Measurements from ENCODE around the gene PDIA2. TPM values are rescaled to one million over a fixed set of nuclear protein-coding genes. Genes with fewer than 3 reads are reported as not detected.

PDIA2 gene
- total RNA-seq, 1 donor from 2014 or later = not detected

- H3K4me1 ChIP-seq = no peaks in the 10 kb centered on the region
- no peak overlapping the region for H3K4me3 ChIP-seq
- peaks cover 21% of the 10 kb centered on the region for H3K36me3 ChIP-seq
- ATAC-seq (no peak), DNase-seq (no peak)
- H3K9me3 ChIP-seq = no peaks in the 10 kb centered on the region
- no peak for TF ChIP-seq CTCF (IDR thresholded peaks at IDR 0.05)
- H3K27ac ChIP-seq = no peak overlapping the region
- peaks cover 2% of the 10 kb centered on the region for H3K27me3 ChIP-seq (ENCODE audit: low read depth)
- intact Hi-C loops (cut with DNase I) = no loop called here
These were observed 14.6 kb upstream of the PDIA2 start for GRCh38 chr16:268141-269053.

- no peak overlapping the region for H3K4me3 ChIP-seq
- no peak overlapping the region for H3K27ac ChIP-seq
- intact Hi-C loops (cut with DNase I) = no loop called here
- H3K27me3 ChIP-seq (ENCODE audit: low read depth) = peaks cover 11% of the 10 kb centered on the region
- no peak for ATAC-seq
- peaks cover 13% of the 10 kb centered on the region for H3K36me3 ChIP-seq
- TF ChIP-seq CTCF (IDR thresholded peaks at IDR 0.05) = no peak
- H3K4me1 ChIP-seq = no peaks in the 10 kb centered on the region
- no peaks in the 10 kb centered on the region for H3K9me3 ChIP-seq
- no peak for DNase-seq
These were observed 13.7 kb upstream of the PDIA2 start for GRCh38 chr16:269061-269796.

- peaks cover 8% of the 10 kb centered on the region for H3K4me1 ChIP-seq
- no peak for TF ChIP-seq CTCF (IDR thresholded peaks at IDR 0.05)
- DNase-seq (no peak), ATAC-seq (no peak)
- H3K27ac ChIP-seq = no peak overlapping the region
- H3K36me3 ChIP-seq = no peaks in the 10 kb centered on the region
- H3K27me3 ChIP-seq (ENCODE audit: low read depth) = peaks cover 22% of the 10 kb centered on the region
- intact Hi-C loops (cut with DNase I) = no loop called here
- no peak overlapping the region for H3K4me3 ChIP-seq
- no peaks in the 10 kb centered on the region for H3K9me3 ChIP-seq
These were observed 12.3 kb upstream of the PDIA2 start for GRCh38 chr16:270381-271255.

GRCh38 chr16:272633-273546 is 10.1 kb upstream of the PDIA2 start:
- no peak overlapping the region for H3K4me3 ChIP-seq
- no peak overlapping the region for H3K27ac ChIP-seq
- H3K27me3 ChIP-seq (ENCODE audit: low read depth) = peaks cover 27% of the 10 kb centered on the region
- no peak for ATAC-seq
- peaks cover 8% of the 10 kb centered on the region for H3K4me1 ChIP-seq
- intact Hi-C loops (cut with DNase I) = no loop called here
- TF ChIP-seq CTCF (IDR thresholded peaks at IDR 0.05) = no peak
- no peaks in the 10 kb centered on the region for H3K36me3 ChIP-seq
- no peak for DNase-seq
- no peaks in the 10 kb centered on the region for H3K9me3 ChIP-seq

All from lower lobe of right lung (tissue), 2 donors.